Endometrial microvascular endothelial cells (primary cell): ENCODE results near the gene OR2T4. TPM values are rescaled to one million over a fixed set of nuclear protein-coding genes. Genes with fewer than 3 reads are reported as not detected.

ENCODE experiments used
- in situ Hi-C: cut with HindIII; loops from 2 replicates; pipeline ENCODE4 v1.10.0; 2017; ENCODE audit warnings: low sequenced_read_pairs, low pct_unique_long_range_greater_than_20kb; ENCODE audit errors: inconsistent ontology term
- total RNA-seq: library from RNA; depleted of rRNA; stranded (reverse); fragments of >200 nt; gene quantifications from one replicate; pipeline ENCODE4 v1.2.3, GENCODE V29; 2015; ENCODE audit errors: inconsistent ontology term

OR2T4 gene
- total RNA-seq = not detected

DNA sequence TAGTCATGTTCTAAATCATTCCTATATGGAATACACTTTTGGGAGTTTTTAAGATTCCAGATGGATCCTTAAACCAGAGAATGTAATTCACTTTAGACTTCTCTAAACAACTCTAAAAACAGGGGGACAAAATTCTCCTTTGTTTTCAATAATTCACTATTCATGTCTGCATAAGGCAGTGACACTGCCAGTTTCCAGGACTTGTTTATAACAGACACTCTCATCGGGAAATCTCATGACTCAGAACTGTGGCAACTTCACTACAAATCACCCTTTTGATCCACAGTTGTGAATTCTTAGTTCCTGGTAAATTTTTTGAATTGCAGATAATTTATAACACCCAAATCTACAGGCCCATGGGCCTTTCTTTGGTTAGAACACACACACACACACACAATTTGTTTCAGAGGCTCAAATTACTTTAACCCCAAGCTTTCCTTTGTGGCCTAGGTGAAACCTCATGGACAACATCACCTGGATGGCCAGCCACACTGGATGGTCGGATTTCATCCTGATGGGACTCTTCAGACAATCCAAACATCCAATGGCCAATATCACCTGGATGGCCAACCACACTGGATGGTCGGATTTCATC is at the start of gene OR2T4:
OR2T4 (plus strand) TSS at position 545 of the 595 bp plus-strand sequence; CDS start at position 545, 0 bp downstream.
- in situ Hi-C loops = no loop called here

DNA sequence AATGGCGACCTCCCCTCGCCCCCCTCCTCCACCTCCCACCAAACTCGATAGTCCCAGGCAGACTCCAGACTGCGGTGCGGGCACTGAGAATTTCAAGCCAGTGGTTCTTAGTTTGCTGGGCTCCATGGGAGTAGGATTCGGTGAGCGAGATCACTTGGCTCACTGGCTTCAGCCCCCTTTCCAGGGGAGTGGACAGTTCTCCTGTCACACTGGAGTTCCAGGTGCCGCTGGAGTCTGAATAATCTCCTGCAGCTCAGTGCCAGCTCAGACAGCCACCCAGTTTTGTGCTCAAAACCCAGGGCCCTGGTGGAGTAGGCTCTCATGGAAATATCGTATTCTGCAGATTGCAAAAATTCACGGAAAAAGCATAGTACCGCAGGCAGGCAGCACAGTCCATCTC is 44.7 kb upstream of the OR2T4 start:
- in situ Hi-C loops = no loop called here

DNA sequence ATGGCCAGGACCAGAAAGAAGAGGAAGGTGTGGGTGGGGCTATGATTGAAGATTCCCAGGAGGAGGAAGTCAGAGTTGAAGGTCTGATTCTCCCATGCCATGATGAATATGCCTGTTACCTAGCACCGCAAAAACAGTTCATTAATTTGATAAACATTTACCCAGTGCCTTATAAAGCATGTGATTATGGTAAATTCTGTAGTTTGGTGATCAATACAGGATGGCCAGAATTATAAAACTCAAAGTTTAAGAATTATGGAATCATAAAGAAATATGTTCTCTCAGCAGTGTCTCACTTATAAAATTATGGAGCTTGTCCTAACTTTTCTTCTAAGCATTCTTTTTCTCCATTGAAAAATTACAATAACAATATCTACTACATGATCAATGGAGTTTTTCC is 37.0 kb upstream of the OR2T4 start, which contains the start of gene OR2M7:
OR2M7 (minus strand) TSS at position 101 of the 400 bp plus-strand sequence; CDS start at position 101, 0 bp downstream.
- in situ Hi-C loops = no loop called here

DNA sequence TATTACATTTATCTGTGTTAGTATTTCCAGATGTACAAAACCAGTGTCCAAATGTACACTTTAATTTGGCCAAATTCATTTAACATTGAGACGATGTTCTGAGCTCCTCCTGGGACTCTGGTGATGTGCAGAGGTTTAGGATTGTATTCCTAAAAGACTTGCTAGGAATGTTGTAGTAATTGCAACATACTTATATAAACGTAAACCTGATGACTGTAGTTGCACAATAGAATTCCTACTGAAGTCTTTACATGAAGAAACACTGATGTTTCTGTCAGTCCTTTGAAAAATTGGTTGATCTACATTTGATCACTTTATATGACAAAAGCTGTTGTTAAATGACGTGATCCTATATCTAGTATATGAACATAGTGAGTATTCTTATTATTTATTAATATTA is 18.0 kb upstream of the OR2T4 start:
- in situ Hi-C loops = no loop called here

DNA sequence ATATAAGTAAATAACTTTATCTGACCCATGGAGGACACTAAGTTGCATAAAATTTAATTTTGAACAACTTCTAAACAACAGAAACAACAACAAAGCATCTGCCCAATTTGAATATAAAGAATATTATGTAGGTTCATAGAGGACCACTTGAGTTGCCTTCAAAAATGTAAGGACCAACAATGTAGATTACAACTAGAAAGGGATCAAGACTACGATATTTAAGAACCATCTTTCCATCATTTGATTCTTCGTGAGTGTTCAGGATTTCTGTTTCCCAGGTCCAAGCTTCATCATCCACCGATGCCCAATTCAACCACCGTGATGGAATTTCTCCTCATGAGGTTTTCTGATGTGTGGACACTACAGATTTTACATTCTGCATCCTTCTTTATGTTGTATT is 13.0 kb upstream of the OR2T4 start, which contains the start of gene OR14C36:
OR14C36 (plus strand) TSS at position 301 of the 400 bp plus-strand sequence; CDS start at position 301, 0 bp downstream.
- in situ Hi-C loops = no loop called here

- in situ Hi-C loops = no loop called here
Observed at GRCh38 chr1:248359415-248359814, 2.0 kb upstream of the OR2T4 start.

DNA sequence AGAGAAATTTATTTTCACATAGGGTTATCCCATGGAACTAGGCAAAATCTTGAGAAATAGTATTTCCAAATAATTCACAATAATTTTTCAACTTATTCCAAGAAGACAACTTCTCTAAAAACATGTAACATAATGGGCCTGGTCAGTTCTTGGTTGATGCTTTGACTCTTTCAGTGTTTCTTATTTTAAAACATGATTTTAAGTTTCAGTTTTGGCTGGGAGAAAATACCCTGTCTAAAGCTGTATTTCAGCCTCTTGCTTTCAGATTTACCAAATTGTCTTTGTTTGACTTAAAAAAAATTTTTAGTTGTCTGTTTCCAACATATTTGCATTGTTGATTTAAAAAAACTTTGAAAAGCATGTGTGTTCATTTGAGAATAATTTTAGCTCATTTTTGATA is 5.1 kb downstream of the OR2T4 start:
- in situ Hi-C loops = no loop called here

DNA sequence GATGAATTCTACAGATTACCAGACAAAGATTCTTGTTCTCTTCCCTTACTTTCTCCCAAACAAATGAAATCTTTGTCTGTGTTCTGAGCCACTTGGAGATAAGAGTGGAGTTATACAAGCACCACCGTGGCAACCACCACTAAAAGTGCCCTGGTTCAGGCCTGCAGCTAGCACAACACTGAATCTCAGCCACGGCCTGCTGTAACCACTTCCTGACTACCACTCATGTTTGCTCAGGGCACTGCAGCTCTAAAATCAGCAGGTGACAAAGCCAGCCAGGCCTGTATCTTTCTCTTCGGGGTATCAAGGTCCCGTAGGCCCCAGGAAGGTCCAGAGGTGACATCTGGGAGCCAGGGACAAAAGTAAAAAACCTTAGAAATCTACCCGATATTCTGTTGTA is 10.9 kb downstream of the OR2T4 start:
- in situ Hi-C loops = no loop called here

GRCh38 chr1:248373761-248374160 is 12.3 kb downstream of the OR2T4 start:
- in situ Hi-C loops = no loop called here

DNA sequence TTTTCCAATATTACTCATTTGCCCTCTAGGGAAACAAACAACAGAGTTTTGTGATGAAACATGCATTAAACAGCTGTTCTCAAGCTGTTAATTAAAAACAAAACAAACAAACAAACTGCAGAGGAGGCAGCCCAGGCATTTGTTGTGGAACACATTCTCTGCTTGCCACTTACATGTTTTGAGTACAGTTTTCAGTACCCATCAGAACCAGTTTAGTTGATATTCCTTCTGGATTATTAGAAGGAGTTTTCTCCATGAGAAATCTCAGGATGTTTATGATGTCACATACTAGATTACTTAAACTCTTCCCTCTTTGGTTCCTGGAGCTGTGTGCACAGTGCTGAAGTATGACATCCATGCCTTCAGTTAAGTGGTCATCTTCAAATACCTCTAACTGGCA is 14.0 kb downstream of the OR2T4 start, which contains the start of gene OR2T6:
OR2T6 (plus strand) TSS at position 301 of the 400 bp plus-strand sequence. CDS start 11,863 bp downstream, outside the sequence.
- in situ Hi-C loops = no loop called here

DNA sequence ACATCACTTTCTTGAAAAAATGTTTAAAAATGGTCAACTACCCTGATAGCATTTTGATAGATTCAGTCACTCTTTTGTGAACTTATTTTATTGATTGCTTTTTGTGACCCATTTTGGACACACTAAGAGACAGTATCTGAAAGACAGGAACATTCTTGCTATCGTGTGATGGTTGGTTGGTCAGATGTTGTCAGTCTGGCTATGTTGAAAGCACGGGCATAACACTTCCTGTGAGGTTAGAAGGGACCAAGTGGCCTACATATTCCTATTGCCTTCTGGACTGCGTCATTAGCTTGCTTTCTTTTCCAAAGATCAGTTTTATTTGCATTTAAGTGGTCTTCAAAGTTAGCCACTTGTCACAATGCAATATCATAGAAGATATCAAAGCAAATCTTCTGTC is 15.5 kb downstream of the OR2T4 start:
- in situ Hi-C loops = no loop called here

GRCh38 chr1:248380854-248381253 is 19.4 kb downstream of the OR2T4 start:
- in situ Hi-C loops = no loop called here

DNA sequence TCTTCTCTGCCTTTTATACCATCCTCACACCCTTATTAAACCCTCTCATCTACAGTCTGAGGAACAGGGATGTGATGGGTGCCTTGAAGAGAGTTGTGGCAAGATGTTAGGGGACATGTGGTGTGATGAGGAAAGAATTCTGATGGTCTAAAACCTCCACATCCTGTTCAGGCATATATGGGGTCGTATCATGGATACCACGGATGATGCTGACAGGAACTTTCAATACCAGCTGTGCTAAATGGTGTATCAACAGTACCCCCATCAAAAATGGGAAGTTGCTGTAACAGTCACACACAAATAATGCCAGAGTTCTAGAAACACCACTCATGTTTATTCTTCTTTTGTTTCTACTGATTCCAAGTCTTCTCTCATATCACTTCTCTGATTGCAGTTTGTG is 27.0 kb downstream of the OR2T4 start:
- in situ Hi-C loops = no loop called here

DNA sequence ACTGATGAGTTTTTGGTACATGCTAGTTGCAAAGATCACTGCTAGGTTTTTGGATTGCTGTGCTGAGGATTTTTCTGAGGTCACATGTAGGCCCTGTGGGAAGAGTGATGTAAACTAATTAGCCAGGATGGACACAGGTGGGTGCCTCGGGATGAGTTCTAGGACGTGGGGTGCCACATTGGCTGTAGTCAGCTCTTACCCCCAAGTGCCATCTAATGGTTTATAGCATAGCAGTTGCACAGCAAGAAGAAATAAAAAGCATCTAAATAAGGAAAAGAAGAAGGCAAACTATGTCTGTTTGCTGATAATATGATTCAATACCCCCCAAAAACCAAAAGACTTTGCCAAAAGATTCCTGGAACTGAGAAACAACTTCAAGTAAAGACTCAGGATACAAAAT is 31.6 kb downstream of the OR2T4 start:
- in situ Hi-C loops = no loop called here

DNA sequence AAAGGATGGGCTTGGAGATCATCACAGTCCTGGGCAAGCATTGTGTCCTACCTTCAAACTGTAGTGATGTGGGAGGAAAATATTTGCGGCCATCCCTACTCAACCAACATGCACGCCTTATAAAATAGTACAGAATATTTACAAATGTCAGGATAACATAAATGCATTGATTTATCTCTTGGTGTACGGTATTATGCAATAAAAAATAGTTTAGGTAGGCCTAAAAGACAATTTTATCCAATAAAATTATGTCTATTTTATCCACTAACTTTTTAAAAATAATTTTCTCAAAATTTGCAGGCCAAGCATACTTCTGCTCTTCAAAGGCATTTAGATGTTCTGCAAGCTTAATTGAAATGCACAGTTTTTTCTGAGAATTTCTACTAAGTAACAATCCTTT is 41.3 kb downstream of the OR2T4 start, which contains the start of gene OR2T1:
OR2T1 (plus strand) TSS at position 301 of the 400 bp plus-strand sequence. CDS start 3,100 bp downstream, outside the sequence.
- in situ Hi-C loops = no loop called here

DNA sequence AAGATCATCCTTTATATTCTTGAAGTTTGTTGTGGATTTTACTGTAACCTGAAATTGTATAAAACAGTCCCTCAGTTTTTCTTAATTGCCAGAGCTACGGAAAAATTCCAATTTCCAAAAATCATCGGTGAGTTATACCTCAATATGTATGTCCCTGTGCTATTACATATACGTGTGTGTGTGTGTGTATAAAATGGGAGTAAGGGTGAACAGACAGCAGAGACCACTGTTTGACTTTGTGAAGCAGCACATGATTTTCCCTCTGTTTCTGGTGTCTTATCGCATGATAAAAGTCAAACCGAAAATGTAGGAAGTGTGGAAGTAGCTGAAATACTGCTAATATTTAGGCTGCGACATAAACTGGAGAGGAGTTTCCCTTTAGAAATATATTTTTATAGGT is 42.6 kb downstream of the OR2T4 start:
- in situ Hi-C loops = no loop called here

DNA sequence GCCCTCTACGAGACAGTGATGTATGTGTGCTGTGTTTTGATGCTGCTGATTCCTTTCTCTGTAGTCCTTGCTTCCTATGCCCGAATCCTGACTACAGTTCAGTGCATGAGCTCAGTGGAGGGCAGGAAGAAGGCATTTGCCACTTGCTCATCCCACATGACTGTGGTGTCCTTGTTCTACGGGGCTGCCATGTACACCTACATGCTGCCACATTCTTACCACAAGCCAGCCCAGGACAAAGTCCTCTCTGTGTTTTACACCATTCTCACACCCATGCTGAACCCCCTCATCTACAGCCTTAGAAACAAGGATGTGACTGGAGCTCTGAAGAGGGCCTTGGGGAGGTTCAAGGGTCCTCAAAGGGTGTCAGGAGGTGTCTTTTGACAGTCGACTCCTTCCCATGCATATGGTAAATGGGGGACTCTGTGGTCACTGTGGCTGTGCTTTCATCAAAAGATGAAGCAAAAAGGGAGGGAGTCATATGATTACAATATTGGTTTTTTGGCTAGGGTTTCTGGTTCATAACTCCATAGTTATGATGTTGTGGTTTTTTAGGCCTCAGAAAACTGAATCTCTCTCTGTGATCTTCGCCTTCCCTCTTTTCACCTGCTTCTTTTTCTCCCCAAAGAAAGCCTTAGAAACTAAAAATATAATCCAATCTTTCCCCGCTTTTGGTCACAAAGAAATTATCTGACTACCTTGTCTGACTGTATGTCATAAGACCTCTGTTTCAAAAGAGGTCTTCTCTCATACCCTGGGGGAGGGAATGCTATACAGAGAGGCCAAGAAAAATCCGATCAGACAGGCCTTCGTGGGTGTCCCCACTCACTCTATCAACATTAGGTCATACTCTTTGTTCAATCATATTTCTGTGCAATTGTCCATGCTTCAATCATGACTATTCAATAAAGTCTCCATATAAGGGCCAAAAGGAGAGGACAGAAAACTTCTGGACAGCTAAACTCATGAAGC is 45.5 kb downstream of the OR2T4 start:
- in situ Hi-C loops = no loop called here
